ENCODE measurements around the gene RGS12.

GRCh38 chr4:3332498-3332897 is 39.7 kb downstream of the RGS12 start:
- TF ChIP-seq POLR2A (IDR thresholded peaks at IDR 0.05; ENCODE audit: control extremely low read depth in 1 of 2, low read depth in 2 of 2, low read length in 2 of 2) (no peak), CEBPB (IDR thresholded peaks at IDR 0.05; ENCODE audit: low read depth, low read length) (no peak), SIRT6 (IDR thresholded peaks at IDR 0.05; ENCODE audit: low read length) (no peak), EZH2 (IDR thresholded peaks at IDR 0.05; ENCODE audit: low read depth, low read length, severe bottlenecking) (no peak), GTF2F1 (IDR thresholded peaks at IDR 0.05; ENCODE audit: borderline replicate concordance, low read depth, low read length) (no peak), JUND (IDR thresholded peaks at IDR 0.05; ENCODE audit: low read length) (no peak), EP300 (IDR thresholded peaks at IDR 0.05; ENCODE audit: borderline replicate concordance in 1 of 2, low read depth in 2 of 2, low read length in 2 of 2) (no peak), MAX (IDR thresholded peaks at IDR 0.05) (no peak), ZNF274 (IDR thresholded peaks at IDR 0.05; ENCODE audit: borderline replicate concordance, extremely low read depth, low read length) (no peak), TEAD4 (IDR thresholded peaks at IDR 0.05; ENCODE audit: low read depth, low read length) (no peak), FOSL1 (IDR thresholded peaks at IDR 0.05; ENCODE audit: insufficient read depth, low read depth, low read length) (no peak)
- TF ChIP-seq, protein P1, sequence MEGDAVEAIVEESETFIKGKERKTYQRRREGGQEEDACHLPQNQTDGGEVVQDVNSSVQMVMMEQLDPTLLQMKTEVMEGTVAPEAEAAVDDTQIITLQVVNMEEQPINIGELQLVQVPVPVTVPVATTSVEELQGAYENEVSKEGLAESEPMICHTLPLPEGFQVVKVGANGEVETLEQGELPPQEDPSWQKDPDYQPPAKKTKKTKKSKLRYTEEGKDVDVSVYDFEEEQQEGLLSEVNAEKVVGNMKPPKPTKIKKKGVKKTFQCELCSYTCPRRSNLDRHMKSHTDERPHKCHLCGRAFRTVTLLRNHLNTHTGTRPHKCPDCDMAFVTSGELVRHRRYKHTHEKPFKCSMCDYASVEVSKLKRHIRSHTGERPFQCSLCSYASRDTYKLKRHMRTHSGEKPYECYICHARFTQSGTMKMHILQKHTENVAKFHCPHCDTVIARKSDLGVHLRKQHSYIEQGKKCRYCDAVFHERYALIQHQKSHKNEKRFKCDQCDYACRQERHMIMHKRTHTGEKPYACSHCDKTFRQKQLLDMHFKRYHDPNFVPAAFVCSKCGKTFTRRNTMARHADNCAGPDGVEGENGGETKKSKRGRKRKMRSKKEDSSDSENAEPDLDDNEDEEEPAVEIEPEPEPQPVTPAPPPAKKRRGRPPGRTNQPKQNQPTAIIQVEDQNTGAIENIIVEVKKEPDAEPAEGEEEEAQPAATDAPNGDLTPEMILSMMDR (IDR thresholded peaks at IDR 0.05; ENCODE audit: control extremely low read depth in 1 of 3, insufficient read depth in 1 of 3, low read depth in 1 of 3, low read length in 3 of 3), result no peak
- TF ChIP-seq, protein P2, sequence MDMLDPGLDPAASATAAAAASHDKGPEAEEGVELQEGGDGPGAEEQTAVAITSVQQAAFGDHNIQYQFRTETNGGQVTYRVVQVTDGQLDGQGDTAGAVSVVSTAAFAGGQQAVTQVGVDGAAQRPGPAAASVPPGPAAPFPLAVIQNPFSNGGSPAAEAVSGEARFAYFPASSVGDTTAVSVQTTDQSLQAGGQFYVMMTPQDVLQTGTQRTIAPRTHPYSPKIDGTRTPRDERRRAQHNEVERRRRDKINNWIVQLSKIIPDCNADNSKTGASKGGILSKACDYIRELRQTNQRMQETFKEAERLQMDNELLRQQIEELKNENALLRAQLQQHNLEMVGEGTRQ (IDR thresholded peaks at IDR 0.05; ENCODE audit: low read length), result no peak
- TF ChIP-seq, protein P3, sequence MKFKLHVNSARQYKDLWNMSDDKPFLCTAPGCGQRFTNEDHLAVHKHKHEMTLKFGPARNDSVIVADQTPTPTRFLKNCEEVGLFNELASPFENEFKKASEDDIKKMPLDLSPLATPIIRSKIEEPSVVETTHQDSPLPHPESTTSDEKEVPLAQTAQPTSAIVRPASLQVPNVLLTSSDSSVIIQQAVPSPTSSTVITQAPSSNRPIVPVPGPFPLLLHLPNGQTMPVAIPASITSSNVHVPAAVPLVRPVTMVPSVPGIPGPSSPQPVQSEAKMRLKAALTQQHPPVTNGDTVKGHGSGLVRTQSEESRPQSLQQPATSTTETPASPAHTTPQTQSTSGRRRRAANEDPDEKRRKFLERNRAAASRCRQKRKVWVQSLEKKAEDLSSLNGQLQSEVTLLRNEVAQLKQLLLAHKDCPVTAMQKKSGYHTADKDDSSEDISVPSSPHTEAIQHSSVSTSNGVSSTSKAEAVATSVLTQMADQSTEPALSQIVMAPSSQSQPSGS (IDR thresholded peaks at IDR 0.05; ENCODE audit: low read length), result no peak

Data from H1 (cell line).